ENCODE results near the gene IL19.
A peak's percentile ranks its signal among the peaks of the same experiment; 100 is the strongest.

IL19 gene

GRCh38 chr1:206866062-206866461 is 95.5 kb downstream of the IL19 start:
- DNase-seq = no peak

GRCh38 chr1:206867239-206867638 is 96.7 kb downstream of the IL19 start:
- DNase-seq = no peak

- DNase-seq = no peak
Observed at GRCh38 chr1:206867716-206868115, 97.1 kb downstream of the IL19 start.

GRCh38 chr1:206868264-206868663 is 97.7 kb downstream of the IL19 start:
- DNase-seq = no peak

- no peak for DNase-seq
Observed at GRCh38 chr1:206872139-206872538, 101.6 kb downstream of the IL19 start.

GRCh38 chr1:206873603-206874188 is 103.1 kb downstream of the IL19 start:
- DNase-seq = no peak

- no peak for DNase-seq
Observed at GRCh38 chr1:206875752-206876377, 105.3 kb downstream of the IL19 start.

GRCh38 chr1:206878456-206878855 is 107.9 kb downstream of the IL19 start:
- no peak for DNase-seq

- DNase-seq = no peak
Observed at GRCh38 chr1:206880314-206880713, 109.7 kb downstream of the IL19 start.

- DNase-seq = no peak
Observed at GRCh38 chr1:206882555-206882954, 112.0 kb downstream of the IL19 start.

- DNase-seq = no peak
Observed at GRCh38 chr1:206883160-206883559, 112.6 kb downstream of the IL19 start.

GRCh38 chr1:206883876-206884275 is 113.3 kb downstream of the IL19 start:
- DNase-seq = no peak

GRCh38 chr1:206885341-206886060 is 114.9 kb downstream of the IL19 start:
- DNase-seq = no peak

GRCh38 chr1:206886831-206887230 is 116.3 kb downstream of the IL19 start:
- DNase-seq = no peak

- DNase-seq = no peak
Observed at GRCh38 chr1:206887701-206888100, 117.1 kb downstream of the IL19 start.

- peak; percentile 34 for DNase-seq
Observed at GRCh38 chr1:206890125-206891060, 119.8 kb downstream of the IL19 start.

GRCh38 chr1:206891412-206891811 is 120.8 kb downstream of the IL19 start:
- DNase-seq = no peak
